ENCODE measurements around the gene FNDC11.
"Not testable (repeated sequence)": the region's sequence is repeated elsewhere in the genome, so short reads cannot be mapped to it uniquely, and the experiment has no call there.

Gene FNDC11

DNA sequence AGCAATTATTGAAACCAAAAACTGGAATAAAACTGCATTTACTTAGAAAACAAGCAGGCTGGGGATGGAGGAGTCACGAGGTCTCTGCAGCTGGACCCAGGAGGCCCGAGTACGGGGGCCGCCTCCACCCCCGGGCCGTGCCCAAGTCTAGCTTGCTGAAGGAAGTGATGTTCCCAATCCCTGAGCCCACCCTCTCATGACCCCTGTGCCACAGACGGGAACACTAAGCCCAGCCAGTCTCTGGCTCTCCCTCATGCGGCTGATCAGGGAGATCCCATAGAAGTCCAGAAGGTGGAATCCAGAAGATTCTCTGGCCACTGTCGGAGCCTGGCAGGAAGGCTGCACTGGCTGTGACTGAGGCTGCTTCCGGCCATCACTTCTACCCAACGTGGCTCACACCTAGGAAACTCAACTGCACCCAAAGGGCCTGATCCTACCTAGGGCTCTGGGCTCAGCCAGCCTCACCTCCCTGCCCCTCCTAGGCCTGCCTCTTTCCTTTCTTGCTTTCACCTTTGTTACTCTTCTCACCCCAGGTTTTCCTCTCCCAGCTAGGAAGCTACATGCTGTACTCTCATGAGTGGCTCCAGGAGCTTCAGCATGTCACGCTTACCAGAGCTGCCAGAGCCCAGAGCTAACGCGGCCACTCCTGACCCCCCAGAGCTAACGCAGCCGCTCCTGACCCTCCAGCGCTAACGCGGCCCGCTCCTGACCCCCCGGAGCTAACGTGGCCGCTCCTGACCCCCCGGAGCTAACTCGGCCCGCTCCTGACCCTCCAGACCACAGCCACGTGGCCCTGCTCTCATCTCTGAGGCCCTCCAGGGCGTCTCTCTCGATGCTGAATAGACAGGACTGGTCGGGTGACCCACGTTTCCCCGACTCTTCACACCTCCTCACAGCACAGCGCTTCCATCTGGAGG, 44.8 kb downstream of the FNDC11 start:
- DNase-seq (ENCODE audit: low spot score): no peak

DNA sequence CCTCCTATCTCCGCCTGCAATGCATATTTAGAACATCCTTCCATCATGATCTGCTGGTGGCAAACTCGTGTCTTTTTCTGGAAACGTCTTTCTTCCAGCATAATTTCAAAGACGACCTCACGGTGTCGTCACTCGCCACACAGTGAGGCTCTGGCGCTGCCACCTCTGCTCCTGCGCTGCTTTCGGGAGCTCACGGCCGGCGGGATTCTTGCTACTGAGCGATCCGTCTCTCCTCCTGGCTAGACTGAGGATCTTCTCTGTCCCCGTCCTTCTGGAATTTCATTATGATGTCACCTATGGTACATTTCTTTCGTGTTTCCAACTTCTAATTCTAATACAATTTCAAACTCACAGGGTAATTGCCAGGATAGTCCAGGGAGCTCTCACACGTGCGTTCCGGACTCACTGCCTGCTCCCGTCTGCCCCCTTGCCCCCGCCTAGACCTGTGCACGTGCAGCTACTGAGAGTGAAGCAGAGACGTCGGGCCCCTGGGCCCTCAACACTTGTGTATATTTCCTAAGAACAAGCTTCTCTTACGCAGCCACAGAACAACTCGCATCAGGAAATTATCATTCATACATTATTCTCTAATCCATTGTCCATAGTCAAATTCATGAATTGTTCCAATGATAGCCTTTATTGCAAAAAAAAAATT, 45.6 kb downstream of the FNDC11 start:
- DNase-seq (ENCODE audit: low spot score): no peak

DNA sequence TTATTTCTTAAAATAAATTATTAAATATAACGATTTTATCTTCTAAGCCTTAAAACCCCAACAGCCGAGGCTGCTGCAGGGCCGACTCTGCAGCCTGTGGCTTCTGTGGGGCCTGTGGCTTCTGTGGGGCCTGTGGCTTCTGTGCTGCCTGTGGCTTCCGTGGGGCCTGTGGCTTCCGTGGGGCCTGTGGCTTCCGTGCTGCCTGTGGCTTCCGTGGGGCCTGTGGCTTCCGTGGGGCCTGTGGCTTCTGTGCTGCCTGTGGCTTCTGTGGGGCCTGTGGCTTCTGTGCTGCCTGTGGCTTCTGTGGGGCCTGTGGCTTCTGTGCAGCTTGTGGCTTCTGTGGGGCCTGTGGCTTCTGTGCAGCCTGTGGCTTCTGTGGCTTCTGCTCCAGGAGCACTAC, 47.7 kb downstream of the FNDC11 start:
- not testable (repeated sequence) for DNase-seq (ENCODE audit: low spot score)

DNA sequence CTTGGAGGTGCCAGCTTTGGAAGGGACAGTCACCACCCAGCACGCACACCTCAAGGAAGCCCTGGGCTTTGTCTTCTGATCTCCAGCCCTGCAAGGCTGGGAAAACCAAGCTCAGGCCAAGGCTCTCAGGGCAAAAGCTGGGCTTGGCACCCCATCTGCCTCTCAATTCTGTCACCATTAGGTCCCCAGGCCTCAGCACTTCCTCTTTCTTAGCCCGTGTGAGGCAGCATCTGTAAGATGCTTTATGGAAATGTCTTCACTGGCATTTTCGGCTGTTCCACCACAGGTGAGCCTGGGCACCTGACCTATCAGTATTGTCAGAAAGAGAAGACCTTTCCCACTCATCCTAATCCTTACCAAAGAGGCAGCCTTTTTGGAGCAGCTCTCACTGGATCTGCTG, 48.4 kb downstream of the FNDC11 start:
- no peak for DNase-seq (ENCODE audit: low spot score)
